RWPE1 (cell line): ENCODE results near the gene IQSEC3.

Experiments
- CTCF ChIA-PET: fragments of 350-600 bp; sonication (Branson Sonifier 250); formaldehyde crosslinking; extraction: SDS; loops from one replicate; lab custom pipeline; 2021; lab: Yijun Ruan, JAX
- POLR2A ChIA-PET: fragments of 400-600 bp; formaldehyde crosslinking; extraction: SDS; loops from one replicate; lab custom pipeline; 2020; ENCODE audit warnings: antibody characterized with exemption; ENCODE audit not compliant: low non-redundant PET; lab: Yijun Ruan, JAX
- DNase-seq: peaks from one replicate; pipeline ENCODE4 v3.0.0; 2012; ENCODE audit warnings: low spot score
- H3K27ac ChIP-seq: fragments of 450-650 bp; 2 replicates; pipeline ENCODE4 v1.5.1; 2017
- CTCF ChIP-seq: fragments of 450-650 bp; conservative IDR thresholded peaks from 2 replicates; pipeline ENCODE4 v1.5.1; 2017; ENCODE audit warnings: low read depth, mild to moderate bottlenecking

Gene IQSEC3

GRCh38 chr12:125075-125474, 58.5 kb downstream of the IQSEC3 start:
- DNase-seq = no peak
- no peak for TF ChIP-seq CTCF
- no peak overlapping the region for H3K27ac ChIP-seq
- ChIA-PET CTCF (interaction anchor here (0.6 kb wide), 2 partner anchors 24 to 121 kb away, joined by 3 read pairs; no protein-coding TSS in a partner anchor), POLR2A (no interaction called here)

GRCh38 chr12:125566-125965, 59.0 kb downstream of the IQSEC3 start:
- no peak for DNase-seq
- H3K27ac ChIP-seq = no peak overlapping the region
- ChIA-PET POLR2A (no interaction called here), CTCF (interaction anchor here (0.6 kb wide), 1 partner anchor 24 kb away, joined by 3 read pairs; no protein-coding TSS in a partner anchor)
- TF ChIP-seq CTCF = no peak

GRCh38 chr12:128079-128478, 61.5 kb downstream of the IQSEC3 start:
- no peak for TF ChIP-seq CTCF
- CTCF ChIA-PET = no interaction called here
- H3K27ac ChIP-seq = no peak overlapping the region
- POLR2A ChIA-PET = no interaction called here
- no peak for DNase-seq

- POLR2A ChIA-PET = no interaction called here
These were observed 62.4 kb downstream of the IQSEC3 start for GRCh38 chr12:129001-129400.

GRCh38 chr12:130519-130918, 64.0 kb downstream of the IQSEC3 start:
- no peak for DNase-seq
- TF ChIP-seq CTCF = no peak
- ChIA-PET CTCF (no interaction called here), POLR2A (no interaction called here)
- no peak overlapping the region for H3K27ac ChIP-seq

More at GRCh38 chr12:129001-129400, 62.4 kb downstream of the IQSEC3 start:
- TF ChIP-seq CTCF = no peak
- H3K27ac ChIP-seq = no peak overlapping the region
- CTCF ChIA-PET = interaction anchor here (0.6 kb wide), 1 partner anchor 1524 kb away, joined by 3 read pairs; no protein-coding TSS in a partner anchor
- no peak for DNase-seq

GRCh38 chr12:131008-131407, 64.4 kb downstream of the IQSEC3 start:
- CTCF ChIA-PET = interaction anchor here (1.0 kb wide), 1 partner anchor 22 kb away, joined by 3 read pairs; no protein-coding TSS in a partner anchor

More at GRCh38 chr12:131008-131407, 64.4 kb downstream of the IQSEC3 start:
- DNase-seq = no peak
- no peak for TF ChIP-seq CTCF
- H3K27ac ChIP-seq = no peak overlapping the region
- POLR2A ChIA-PET = no interaction called here
